Measurements from ENCODE around the gene RPRD1B.

RPRD1B gene

DNA sequence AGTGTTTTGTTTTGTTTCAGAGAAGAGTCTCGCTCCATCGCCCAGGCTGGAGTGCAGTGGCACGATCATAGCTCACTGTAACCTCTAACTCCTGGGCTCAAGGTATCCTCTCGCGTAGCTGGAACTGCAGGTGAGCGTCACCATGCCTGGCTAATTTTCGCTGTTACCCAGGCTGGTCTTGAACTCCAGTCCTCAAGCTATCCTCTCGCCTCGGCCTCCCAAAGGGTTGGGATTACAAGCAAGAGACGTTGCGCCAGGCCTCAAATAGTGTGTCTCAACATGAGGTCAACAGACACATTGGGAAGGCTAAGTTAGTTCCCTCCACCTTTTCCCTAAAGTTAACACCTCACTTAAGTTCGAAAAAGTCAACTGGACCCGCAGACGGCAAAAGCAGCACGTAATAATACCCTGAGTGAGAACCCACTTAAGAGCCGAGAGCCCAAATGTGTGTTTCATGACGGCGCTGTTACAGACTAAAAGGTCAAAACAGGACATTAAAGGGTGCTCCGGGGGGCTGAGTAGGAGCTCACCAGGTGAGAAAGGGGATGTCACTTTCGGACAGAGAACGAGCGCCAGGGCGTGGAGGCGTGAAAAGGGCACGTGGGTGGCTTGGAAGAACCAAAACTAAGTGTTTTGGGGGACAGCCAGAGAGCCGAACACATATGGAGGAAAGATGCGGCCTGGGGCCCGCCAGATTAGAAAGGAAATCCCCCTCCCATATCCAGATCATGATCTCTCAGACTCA is 789 bp upstream of the RPRD1B start:
- H3K4me3 ChIP-seq (ENCODE audit: low read depth, low read length), result peak overlapping the region; percentile 86
- DNase-seq (ENCODE audit: low read depth), result peak; percentile 49
- TF ChIP-seq, protein P1, sequence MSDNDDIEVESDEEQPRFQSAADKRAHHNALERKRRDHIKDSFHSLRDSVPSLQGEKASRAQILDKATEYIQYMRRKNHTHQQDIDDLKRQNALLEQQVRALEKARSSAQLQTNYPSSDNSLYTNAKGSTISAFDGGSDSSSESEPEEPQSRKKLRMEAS (IDR thresholded peaks at IDR 0.05; ENCODE audit: low read depth, low read length), result peak; percentile 85
- TF ChIP-seq MYC (IDR thresholded peaks at IDR 0.05; ENCODE audit: low read depth, low read length) (no peak), POLR2A (IDR thresholded peaks at IDR 0.05; ENCODE audit: extremely low read depth, insufficient read length) (no peak)
- TF ChIP-seq, protein P2, sequence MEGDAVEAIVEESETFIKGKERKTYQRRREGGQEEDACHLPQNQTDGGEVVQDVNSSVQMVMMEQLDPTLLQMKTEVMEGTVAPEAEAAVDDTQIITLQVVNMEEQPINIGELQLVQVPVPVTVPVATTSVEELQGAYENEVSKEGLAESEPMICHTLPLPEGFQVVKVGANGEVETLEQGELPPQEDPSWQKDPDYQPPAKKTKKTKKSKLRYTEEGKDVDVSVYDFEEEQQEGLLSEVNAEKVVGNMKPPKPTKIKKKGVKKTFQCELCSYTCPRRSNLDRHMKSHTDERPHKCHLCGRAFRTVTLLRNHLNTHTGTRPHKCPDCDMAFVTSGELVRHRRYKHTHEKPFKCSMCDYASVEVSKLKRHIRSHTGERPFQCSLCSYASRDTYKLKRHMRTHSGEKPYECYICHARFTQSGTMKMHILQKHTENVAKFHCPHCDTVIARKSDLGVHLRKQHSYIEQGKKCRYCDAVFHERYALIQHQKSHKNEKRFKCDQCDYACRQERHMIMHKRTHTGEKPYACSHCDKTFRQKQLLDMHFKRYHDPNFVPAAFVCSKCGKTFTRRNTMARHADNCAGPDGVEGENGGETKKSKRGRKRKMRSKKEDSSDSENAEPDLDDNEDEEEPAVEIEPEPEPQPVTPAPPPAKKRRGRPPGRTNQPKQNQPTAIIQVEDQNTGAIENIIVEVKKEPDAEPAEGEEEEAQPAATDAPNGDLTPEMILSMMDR (IDR thresholded peaks at IDR 0.05; ENCODE audit: low read depth, low read length), result no peak

DNA sequence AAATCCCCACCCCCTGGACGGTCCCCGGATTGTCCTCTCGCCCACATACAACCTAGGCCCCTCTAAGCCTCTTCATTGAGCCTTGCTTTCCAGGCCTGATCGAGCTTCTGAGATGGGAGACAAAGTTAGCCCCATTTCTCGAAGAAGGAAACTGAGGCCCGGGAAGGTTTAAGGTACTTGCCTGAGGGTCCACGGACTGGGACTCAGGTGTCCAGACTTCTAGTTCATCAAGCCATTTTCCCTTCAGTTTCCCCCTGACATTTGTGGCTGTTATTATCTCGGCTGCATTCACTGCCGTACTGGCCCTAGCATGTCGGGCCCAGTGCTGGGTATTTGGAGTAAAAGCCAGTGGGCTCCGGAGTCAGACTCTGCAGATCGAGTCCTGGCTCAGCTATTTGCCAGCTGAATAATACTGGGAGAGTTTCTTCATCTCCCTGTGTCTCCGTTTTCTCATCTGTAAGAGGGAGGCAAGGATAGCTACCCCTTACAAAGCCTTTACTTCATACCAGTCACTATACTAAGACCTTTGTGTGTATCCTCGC is 633 bp downstream of the RPRD1B start:
- TF ChIP-seq MYC (IDR thresholded peaks at IDR 0.05; ENCODE audit: low read depth, low read length), result no peak
- TF ChIP-seq, protein P2 (IDR thresholded peaks at IDR 0.05; ENCODE audit: low read depth, low read length), result no peak
- TF ChIP-seq, protein P1 (IDR thresholded peaks at IDR 0.05; ENCODE audit: low read depth, low read length), result no peak
- no peak for TF ChIP-seq POLR2A (IDR thresholded peaks at IDR 0.05; ENCODE audit: extremely low read depth, insufficient read length)
- H3K4me3 ChIP-seq (ENCODE audit: low read depth, low read length), result peak overlapping the region; percentile 86
- DNase-seq (ENCODE audit: low read depth), result peak; percentile 19

DNA sequence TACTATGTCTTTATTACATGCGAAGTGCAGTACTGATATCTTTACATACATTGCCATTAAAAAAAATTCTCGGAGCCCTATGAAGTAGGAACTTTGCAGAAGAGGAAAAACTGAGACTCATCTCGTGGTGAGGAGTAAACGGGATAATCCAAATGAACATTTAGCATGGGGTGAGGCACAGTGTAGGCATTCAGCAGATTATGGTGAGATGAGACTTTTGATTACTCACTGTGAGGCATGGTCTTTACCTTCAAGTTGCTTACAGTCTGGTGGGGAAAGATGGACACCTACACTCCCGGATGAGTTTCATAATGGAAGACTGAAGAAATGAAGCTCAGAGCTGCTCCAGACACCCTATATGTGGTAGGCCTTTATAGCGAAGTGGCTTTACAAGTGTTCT is 1.4 kb downstream of the RPRD1B start:
- TF ChIP-seq, protein P1 (IDR thresholded peaks at IDR 0.05; ENCODE audit: low read depth, low read length), result no peak
- TF ChIP-seq, protein P2 (IDR thresholded peaks at IDR 0.05; ENCODE audit: low read depth, low read length), result no peak
- TF ChIP-seq MYC (IDR thresholded peaks at IDR 0.05; ENCODE audit: low read depth, low read length), result no peak
- no peak for TF ChIP-seq POLR2A (IDR thresholded peaks at IDR 0.05; ENCODE audit: extremely low read depth, insufficient read length)
- peak; percentile 6 for DNase-seq (ENCODE audit: low read depth)
- peak overlapping the region; percentile 86 for H3K4me3 ChIP-seq (ENCODE audit: low read depth, low read length)

DNA sequence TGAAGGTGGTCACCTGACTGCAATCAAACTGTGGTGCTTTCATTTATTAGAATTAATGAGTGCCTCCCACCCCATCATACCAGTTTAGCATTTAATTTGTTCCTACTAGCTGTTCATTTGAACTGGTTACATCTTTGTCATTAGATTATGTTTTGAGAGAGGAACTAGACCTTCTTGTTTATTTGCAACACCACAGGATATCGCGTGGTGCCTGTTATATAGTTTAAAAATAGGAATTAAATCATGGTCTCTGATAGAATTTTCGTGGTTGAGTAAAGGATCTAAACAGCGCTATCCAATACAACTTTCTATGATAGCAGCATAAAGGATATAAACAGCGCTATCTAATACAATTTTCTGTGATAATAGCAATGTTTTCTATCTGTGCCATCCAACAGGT is 2.8 kb downstream of the RPRD1B start:
- no peak for DNase-seq (ENCODE audit: low read depth)
- H3K4me3 ChIP-seq (ENCODE audit: low read depth, low read length), result peak overlapping the region; percentile 37
- TF ChIP-seq POLR2A (IDR thresholded peaks at IDR 0.05; ENCODE audit: extremely low read depth, insufficient read length) (no peak), MYC (IDR thresholded peaks at IDR 0.05; ENCODE audit: low read depth, low read length) (no peak)
- TF ChIP-seq, protein P1 (IDR thresholded peaks at IDR 0.05; ENCODE audit: low read depth, low read length), result no peak
- TF ChIP-seq, protein P2 (IDR thresholded peaks at IDR 0.05; ENCODE audit: low read depth, low read length), result no peak

DNA sequence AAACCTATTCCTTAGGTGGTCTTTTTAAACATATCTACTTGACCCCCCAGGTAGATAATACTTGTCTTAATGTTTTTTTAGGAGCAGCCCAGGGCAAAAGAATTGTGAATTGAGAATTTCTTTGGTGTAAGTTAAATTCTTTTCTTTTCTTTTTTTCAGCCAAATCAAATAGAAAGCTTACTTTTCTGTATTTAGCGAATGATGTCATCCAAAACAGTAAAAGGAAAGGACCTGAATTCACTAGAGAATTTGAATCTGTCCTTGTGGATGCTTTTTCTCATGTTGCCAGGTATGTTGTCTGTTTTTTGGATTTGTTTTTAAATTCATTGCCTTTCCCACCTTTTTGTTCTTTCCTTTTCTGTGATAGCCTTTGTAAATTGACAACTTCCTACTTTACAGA is 6.7 kb downstream of the RPRD1B start:
- DNase-seq (ENCODE audit: low read depth), result no peak
- no peak overlapping the region for H3K4me3 ChIP-seq (ENCODE audit: low read depth, low read length)
- no peak for TF ChIP-seq POLR2A (IDR thresholded peaks at IDR 0.05; ENCODE audit: extremely low read depth, insufficient read length)
- TF ChIP-seq MYC (IDR thresholded peaks at IDR 0.05; ENCODE audit: low read depth, low read length), result no peak
- TF ChIP-seq, protein P1 (IDR thresholded peaks at IDR 0.05; ENCODE audit: low read depth, low read length), result no peak
- TF ChIP-seq, protein P2 (IDR thresholded peaks at IDR 0.05; ENCODE audit: low read depth, low read length), result no peak
